Osteocyte (in vitro differentiated cells): ENCODE data around the gene TECTB. TPM values are rescaled to one million over a fixed set of nuclear protein-coding genes. Genes with fewer than 3 reads are reported as not detected.

Source experiments
- DNase-seq: peaks from one replicate; pipeline ENCODE4 v3.0.0; 2021; ENCODE audit warnings: mixed read lengths; ENCODE audit not compliant: unreplicated experiment; ENCODE audit errors: extremely low spot score
- H3K27ac Mint-ChIP-seq: one replicate; pipeline ENCODE4 v1.8.0; 2021; ENCODE audit warnings: mild to moderate bottlenecking, mixed read lengths; ENCODE audit not compliant: unreplicated experiment
- H3K27me3 Mint-ChIP-seq: one replicate; pipeline ENCODE4 v1.8.0; 2021; ENCODE audit warnings: mixed read lengths; ENCODE audit not compliant: unreplicated experiment
- H3K36me3 Mint-ChIP-seq: one replicate; pipeline ENCODE4 v1.8.0; 2021; ENCODE audit warnings: mixed read lengths; ENCODE audit not compliant: unreplicated experiment
- H3K4me1 Mint-ChIP-seq: one replicate; pipeline ENCODE4 v1.8.0; 2021; ENCODE audit warnings: mixed read lengths; ENCODE audit not compliant: unreplicated experiment
- H3K4me3 Mint-ChIP-seq: one replicate; pipeline ENCODE4 v1.8.0; 2021; ENCODE audit warnings: mild to moderate bottlenecking, moderate library complexity, mixed read lengths; ENCODE audit not compliant: unreplicated experiment
- H3K9me3 Mint-ChIP-seq: one replicate; pipeline ENCODE4 v1.8.0; 2021; ENCODE audit warnings: mixed read lengths; ENCODE audit not compliant: unreplicated experiment
- CTCF ChIP-seq: fragments of 200-600 bp; sonication (generic); IDR thresholded peaks from 2 replicates; pipeline ENCODE4 v1.5.0; 2021; ENCODE audit warnings: antibody characterized with exemption, mild to moderate bottlenecking, moderate library complexity
- total RNA-seq: library from RNA; stranded (reverse); gene quantifications from 2 replicates; pipeline ENCODE4 v1.2.1, GENCODE V29; 2021

TECTB gene
- total RNA-seq, 1 donor from 2014 or later, result not detected

GRCh38 chr10:112278871-112279270, 4.3 kb upstream of the TECTB start:
- no peak overlapping the region for H3K27ac Mint-ChIP-seq
- no peaks in the 10 kb centered on the region for H3K36me3 Mint-ChIP-seq
- no peak for TF ChIP-seq CTCF
- peaks cover 2% of the 10 kb centered on the region for H3K27me3 Mint-ChIP-seq
- no peaks in the 10 kb centered on the region for H3K9me3 Mint-ChIP-seq
- no peaks in the 10 kb centered on the region for H3K4me1 Mint-ChIP-seq
- H3K4me3 Mint-ChIP-seq, result no peak overlapping the region
- DNase-seq, result no peak

- Mint-ChIP-seq H3K27ac (no peak overlapping the region), H3K9me3 (no peaks in the 10 kb centered on the region), H3K4me1 (no peaks in the 10 kb centered on the region), H3K27me3 (peaks cover 2% of the 10 kb centered on the region), H3K4me3 (no peak overlapping the region), H3K36me3 (no peaks in the 10 kb centered on the region)
- no peak for DNase-seq
- no peak for TF ChIP-seq CTCF
These were observed 3.8 kb upstream of the TECTB start for GRCh38 chr10:112279433-112279832.

GRCh38 chr10:112280205-112280921, 2.8 kb upstream of the TECTB start:
- Mint-ChIP-seq H3K9me3 (no peaks in the 10 kb centered on the region), H3K27ac (no peak overlapping the region), H3K4me1 (no peaks in the 10 kb centered on the region), H3K4me3 (no peak overlapping the region), H3K27me3 (no peaks in the 10 kb centered on the region), H3K36me3 (no peaks in the 10 kb centered on the region)
- DNase-seq, result no peak
- no peak for TF ChIP-seq CTCF

GRCh38 chr10:112282086-112282485, 1.1 kb upstream of the TECTB start:
- no peak for TF ChIP-seq CTCF
- no peak for DNase-seq
- Mint-ChIP-seq H3K4me3 (no peak overlapping the region), H3K4me1 (no peaks in the 10 kb centered on the region), H3K9me3 (no peaks in the 10 kb centered on the region), H3K27me3 (no peaks in the 10 kb centered on the region), H3K36me3 (no peaks in the 10 kb centered on the region), H3K27ac (no peak overlapping the region)

GRCh38 chr10:112286837-112287818, 3.9 kb downstream of the TECTB start:
- no peaks in the 10 kb centered on the region for H3K9me3 Mint-ChIP-seq
- no peak for TF ChIP-seq CTCF
- no peak for DNase-seq
- no peaks in the 10 kb centered on the region for H3K36me3 Mint-ChIP-seq
- no peak overlapping the region for H3K27ac Mint-ChIP-seq
- no peak overlapping the region for H3K4me3 Mint-ChIP-seq
- H3K4me1 Mint-ChIP-seq, result no peaks in the 10 kb centered on the region
- H3K27me3 Mint-ChIP-seq, result no peaks in the 10 kb centered on the region
